Adipocyte (in vitro differentiated cells): ENCODE data around the gene SLC22A16.

Source experiments
- DNase-seq: peaks from one replicate; pipeline ENCODE4 v3.0.0-alpha.2; 2015; ENCODE audit warnings: low read depth
- H3K27me3 ChIP-seq: replicated peaks from 2 replicates; pipeline ENCODE4 v1.7.0; 2013; ENCODE audit warnings: mild to moderate bottlenecking, low read length, moderate library complexity; ENCODE audit not compliant: control insufficient read depth, insufficient read depth
- H3K36me3 ChIP-seq: 2 replicates; pipeline ENCODE4 v1.7.0; 2013; ENCODE audit warnings: low read length, mild to moderate bottlenecking, moderate library complexity; ENCODE audit not compliant: control insufficient read depth, insufficient read depth, severe bottlenecking
- H3K4me1 ChIP-seq: 2 replicates; pipeline ENCODE4 v1.7.0; 2013; ENCODE audit warnings: mild to moderate bottlenecking, low read length, moderate library complexity; ENCODE audit not compliant: control insufficient read depth, insufficient read depth
- H3K4me3 ChIP-seq: 2 replicates; pipeline ENCODE4 v1.7.0; 2013; ENCODE audit warnings: mild to moderate bottlenecking, low read length, moderate library complexity
- H3K9ac ChIP-seq: 2 replicates; pipeline ENCODE4 v1.7.0; 2013; ENCODE audit warnings: mild to moderate bottlenecking, low read length, moderate library complexity
- H3K9me3 ChIP-seq: 2 replicates; pipeline ENCODE4 v1.7.0; 2013; ENCODE audit warnings: mild to moderate bottlenecking, low read length, moderate library complexity; ENCODE audit not compliant: control insufficient read depth

Gene SLC22A16

GRCh38 chr6:110419028-110419739 is 57.2 kb downstream of the SLC22A16 start:
- H3K9me3 ChIP-seq: no peaks in the 10 kb centered on the region
- no peak for DNase-seq
- H3K27me3 ChIP-seq: peaks cover 2% of the 10 kb centered on the region
- no peak overlapping the region for H3K4me3 ChIP-seq
- peaks cover 20% of the 10 kb centered on the region for H3K4me1 ChIP-seq
- no peaks in the 10 kb centered on the region for H3K36me3 ChIP-seq
- no peak overlapping the region for H3K9ac ChIP-seq

DNA sequence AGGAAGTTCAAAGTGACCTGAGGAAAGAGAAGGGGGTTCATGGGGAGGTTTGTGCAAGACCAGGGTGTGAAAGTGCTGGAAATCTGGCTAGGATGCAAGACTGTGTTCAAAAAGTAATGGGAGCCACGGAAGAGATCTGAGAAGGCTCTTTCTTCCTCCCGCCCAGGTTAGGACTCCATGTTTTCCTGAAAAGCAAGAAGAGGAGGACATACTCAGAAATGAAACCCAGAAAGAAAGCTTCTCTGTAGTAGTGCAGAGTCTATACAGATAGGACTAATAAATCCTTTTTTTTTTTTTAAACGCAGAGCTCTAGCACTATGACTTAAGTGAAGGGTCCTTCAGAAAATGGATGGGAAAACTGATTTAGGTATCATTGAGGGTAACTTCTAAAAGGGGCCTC is 57.8 kb downstream of the SLC22A16 start:
- Histone ChIP-seq H3K27me3 (peaks cover 2% of the 10 kb centered on the region), H3K36me3 (no peaks in the 10 kb centered on the region), H3K9ac (no peak overlapping the region), H3K4me1 (peaks cover 24% of the 10 kb centered on the region), H3K4me3 (no peak overlapping the region), H3K9me3 (no peaks in the 10 kb centered on the region)
- no peak for DNase-seq

DNA sequence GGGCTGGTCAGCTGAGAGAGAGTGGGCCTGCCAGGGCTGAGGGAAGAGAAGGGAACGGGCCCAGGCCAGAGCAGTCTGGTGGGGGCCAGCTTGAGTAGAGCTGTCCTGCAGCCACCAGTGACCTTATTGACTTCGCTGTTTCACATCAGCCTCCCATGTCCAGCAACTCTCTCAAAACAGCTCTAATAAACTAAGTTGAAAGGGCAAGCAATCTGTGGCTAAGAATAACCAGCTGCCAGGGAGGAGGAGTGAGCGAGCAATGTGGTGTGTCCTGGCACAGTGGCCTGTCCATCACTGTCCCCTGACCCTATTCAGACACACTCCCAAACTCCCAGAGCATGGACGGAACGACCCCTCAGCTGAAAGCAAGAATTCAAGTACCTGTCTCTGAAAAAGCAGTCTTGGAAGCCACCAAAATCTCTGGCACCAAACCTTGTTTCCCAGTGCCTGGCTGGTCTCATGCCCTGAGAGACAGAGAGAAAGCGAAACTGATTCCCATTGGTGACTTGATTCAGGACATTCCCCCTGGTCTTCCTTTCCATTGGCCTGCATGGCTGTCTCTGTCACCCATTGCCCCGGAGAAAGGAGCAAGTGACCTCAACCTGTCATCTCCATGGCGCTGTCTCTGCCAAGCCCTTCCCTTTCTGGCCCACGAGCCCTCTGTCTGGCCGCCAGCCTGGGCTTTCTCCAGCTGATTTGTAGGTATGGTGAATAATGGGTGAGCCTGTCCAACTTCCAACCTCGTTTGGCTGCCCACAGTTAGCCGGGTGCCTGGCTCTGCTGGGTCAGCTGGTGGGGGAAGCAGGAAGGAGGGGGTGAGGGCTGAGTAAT is 61.1 kb downstream of the SLC22A16 start, which contains the start of gene DDO:
TSS of gene DDO (minus strand) at position 490 of the 831 bp plus-strand sequence. CDS start 2,113 bp downstream, outside the sequence.
- H3K27me3 ChIP-seq: no peaks in the 10 kb centered on the region
- DNase-seq: no peak

GRCh38 chr6:110414669-110415068 is 61.7 kb downstream of the SLC22A16 start:
- peaks cover 24% of the 10 kb centered on the region for H3K4me1 ChIP-seq
- H3K4me3 ChIP-seq: peak overlapping the region; percentile 71
- no peaks in the 10 kb centered on the region for H3K36me3 ChIP-seq
- H3K9ac ChIP-seq: peak overlapping the region; percentile 76
- H3K9me3 ChIP-seq: no peaks in the 10 kb centered on the region
- no peaks in the 10 kb centered on the region for H3K27me3 ChIP-seq
- no peak for DNase-seq

More for the DNA sequence above, 61.1 kb downstream of the SLC22A16 start, which contains the start of gene DDO:
- Histone ChIP-seq H3K9me3 (no peaks in the 10 kb centered on the region), H3K4me3 (peak within 1 kb of the TSS; percentile 71), H3K4me1 (peaks cover 24% of the 10 kb centered on the region), H3K9ac (peak within 1 kb of the TSS; percentile 76), H3K36me3 (no peaks in the 10 kb centered on the region)

- H3K4me1 ChIP-seq: peaks cover 24% of the 10 kb centered on the region
- no peaks in the 10 kb centered on the region for H3K9me3 ChIP-seq
- no peaks in the 10 kb centered on the region for H3K27me3 ChIP-seq
- no peak overlapping the region for H3K9ac ChIP-seq
- no peaks in the 10 kb centered on the region for H3K36me3 ChIP-seq
- DNase-seq: no peak
- H3K4me3 ChIP-seq: no peak overlapping the region
These were observed 64.1 kb downstream of the SLC22A16 start for GRCh38 chr6:110412360-110412759.

GRCh38 chr6:110410511-110410910 is 65.9 kb downstream of the SLC22A16 start:
- H3K9ac ChIP-seq: no peak overlapping the region
- DNase-seq: no peak
- no peaks in the 10 kb centered on the region for H3K27me3 ChIP-seq
- no peak overlapping the region for H3K4me3 ChIP-seq
- H3K4me1 ChIP-seq: peaks cover 17% of the 10 kb centered on the region
- no peaks in the 10 kb centered on the region for H3K36me3 ChIP-seq
- no peaks in the 10 kb centered on the region for H3K9me3 ChIP-seq

- Histone ChIP-seq H3K4me3 (no peak overlapping the region), H3K4me1 (peaks cover 9% of the 10 kb centered on the region), H3K36me3 (no peaks in the 10 kb centered on the region), H3K27me3 (no peaks in the 10 kb centered on the region), H3K9me3 (no peaks in the 10 kb centered on the region), H3K9ac (no peak overlapping the region)
- no peak for DNase-seq
These were observed 66.6 kb downstream of the SLC22A16 start for GRCh38 chr6:110409794-110410193.

GRCh38 chr6:110408901-110409300 is 67.5 kb downstream of the SLC22A16 start:
- Histone ChIP-seq H3K4me3 (no peak overlapping the region), H3K9ac (no peak overlapping the region)
- DNase-seq: no peak

GRCh38 chr6:110404607-110405006 is 71.8 kb downstream of the SLC22A16 start:
- no peak overlapping the region for H3K9ac ChIP-seq
- H3K36me3 ChIP-seq: no peaks in the 10 kb centered on the region
- no peaks in the 10 kb centered on the region for H3K9me3 ChIP-seq
- peaks cover 9% of the 10 kb centered on the region for H3K4me1 ChIP-seq
- no peak for DNase-seq
- no peak overlapping the region for H3K4me3 ChIP-seq
- no peaks in the 10 kb centered on the region for H3K27me3 ChIP-seq

More at GRCh38 chr6:110408901-110409300, 67.5 kb downstream of the SLC22A16 start:
- Histone ChIP-seq H3K4me1 (peaks cover 3% of the 10 kb centered on the region), H3K27me3 (no peaks in the 10 kb centered on the region), H3K36me3 (no peaks in the 10 kb centered on the region), H3K9me3 (no peaks in the 10 kb centered on the region)

DNA sequence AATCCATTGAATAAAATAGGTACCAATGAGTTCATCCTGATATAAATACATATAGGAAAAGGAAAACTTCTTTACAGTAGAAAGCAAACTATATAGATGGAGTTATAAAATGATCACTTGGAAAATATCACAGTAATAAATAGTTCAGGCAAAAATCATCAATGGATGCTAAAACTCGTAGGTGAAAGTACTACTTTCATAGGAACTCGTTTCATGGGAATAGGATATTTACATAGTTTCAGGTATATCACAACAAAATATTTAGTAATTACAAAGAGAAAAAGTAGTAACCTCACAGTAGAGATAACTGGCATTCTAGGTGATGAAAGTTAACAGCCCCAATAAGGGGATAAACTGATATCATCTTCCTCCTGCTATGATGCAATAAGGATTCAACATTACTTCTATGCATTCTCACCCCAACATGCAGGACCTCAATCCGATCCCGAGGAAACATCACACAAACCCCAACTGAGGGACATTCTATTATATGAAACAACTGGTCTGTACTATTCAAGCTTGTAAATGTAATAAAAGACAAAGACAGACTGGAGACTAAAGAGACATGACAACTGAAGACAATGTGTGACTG is 74.7 kb downstream of the SLC22A16 start:
- DNase-seq: no peak
- H3K27me3 ChIP-seq: no peaks in the 10 kb centered on the region
- no peaks in the 10 kb centered on the region for H3K36me3 ChIP-seq
- peaks cover 10% of the 10 kb centered on the region for H3K4me1 ChIP-seq
- no peaks in the 10 kb centered on the region for H3K9me3 ChIP-seq
- no peak overlapping the region for H3K9ac ChIP-seq
- no peak overlapping the region for H3K4me3 ChIP-seq

DNA sequence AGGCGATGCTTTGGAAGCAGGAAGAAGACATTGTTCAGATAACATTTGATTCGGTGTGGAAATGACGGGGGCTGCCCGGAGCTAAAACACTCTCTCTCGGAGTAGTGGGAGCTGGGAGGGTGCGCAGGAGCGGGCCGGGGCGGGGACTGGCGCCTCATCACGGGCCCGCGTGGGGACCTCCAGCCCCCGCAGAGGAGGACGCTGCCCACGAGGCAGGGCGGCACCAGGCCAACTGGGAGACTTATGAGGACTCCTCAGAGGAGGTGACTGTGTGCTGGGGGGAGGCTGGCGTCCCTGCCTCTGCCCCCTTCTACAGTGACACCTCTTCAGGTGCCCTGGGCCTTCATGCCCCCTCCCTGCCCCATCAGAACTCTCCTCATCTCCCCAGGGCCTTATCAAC is 76.2 kb downstream of the SLC22A16 start:
- DNase-seq: no peak

More for the DNA sequence above, 76.2 kb downstream of the SLC22A16 start:
- Histone ChIP-seq H3K9ac (peak overlapping the region; percentile 64), H3K4me3 (peak overlapping the region; percentile 65), H3K36me3 (no peaks in the 10 kb centered on the region), H3K27me3 (no peaks in the 10 kb centered on the region), H3K4me1 (peaks cover 23% of the 10 kb centered on the region), H3K9me3 (no peaks in the 10 kb centered on the region)
